Measurements from ENCODE around the gene SLC43A3.

Gene SLC43A3

DNA sequence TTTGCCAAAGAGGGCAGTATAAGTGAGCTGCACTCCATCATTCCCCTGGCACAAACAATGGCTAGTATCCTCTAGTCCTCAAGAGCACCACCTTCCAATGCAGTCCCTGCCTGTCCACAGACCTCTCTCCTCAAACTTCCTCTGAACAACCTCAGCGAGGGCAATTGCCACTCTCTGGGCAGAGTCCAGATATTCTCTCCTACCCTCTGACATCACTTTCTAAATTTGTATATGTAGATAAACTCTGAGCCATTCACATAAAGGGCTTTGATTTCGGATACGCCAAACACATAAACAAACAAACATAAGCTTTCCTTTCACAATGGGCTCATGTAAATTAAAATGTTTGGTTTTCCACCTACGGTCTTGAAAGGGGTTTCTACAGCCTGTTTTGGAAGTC is 3.0 kb upstream of the SLC43A3 start:
- Histone ChIP-seq H3K79me1 (replicated peaks; ENCODE audit: low read length, poor library complexity, severe bottlenecking) (no peaks in the 10 kb centered on the region), H3K4ac (ENCODE audit: low read depth in 1 of 2, low read length in 2 of 2) (no peak overlapping the region), H2BK12ac (ENCODE audit: low read length in 2 of 2) (no peak overlapping the region), H2BK120ac (ENCODE audit: low read depth, low read length) (no peak overlapping the region), H3K4me2 (ENCODE audit: low read length, poor library complexity, severe bottlenecking) (no peak overlapping the region), H3K4me3 (ENCODE audit: insufficient read depth in 1 of 2, low read depth in 1 of 2, low read length in 2 of 2) (no peak overlapping the region), H3K27ac (ENCODE audit: low read length, poor library complexity, severe bottlenecking) (no peak overlapping the region), H3K23ac (ENCODE audit: low read length in 2 of 2) (no peak overlapping the region), H3K9ac (ENCODE audit: low read length) (no peak overlapping the region), H4K91ac (ENCODE audit: low read length) (no peak overlapping the region), H3K14ac (ENCODE audit: low read length in 2 of 2) (no peak overlapping the region), H3K27me3 (ENCODE audit: control insufficient read depth in 1 of 2, insufficient read depth in 1 of 2, low read length in 2 of 2) (no peaks in the 10 kb centered on the region), H3K9me3 (ENCODE audit: control insufficient read depth, low read length) (no peaks in the 10 kb centered on the region), H2AK5ac (ENCODE audit: low read length, severe bottlenecking) (no peak overlapping the region), H2BK15ac (ENCODE audit: low read depth, poor library complexity, severe bottlenecking) (no peak overlapping the region), H4K8ac (ENCODE audit: low read length) (no peak overlapping the region), H2AFZ (ENCODE audit: low read depth, low read length) (no peak overlapping the region), H2BK5ac (ENCODE audit: low read depth, low read length, poor library complexity, severe bottlenecking) (no peak overlapping the region), H3K18ac (ENCODE audit: low read depth in 1 of 2, low read length in 2 of 2) (no peak overlapping the region), H3K36me3 (ENCODE audit: control insufficient read depth in 1 of 2, insufficient read depth in 2 of 2, low read depth in 1 of 2, low read length in 2 of 2) (peaks cover 0 to 15% of the 10 kb centered on the region in 2 experiments), H3K4me1 (ENCODE audit: control insufficient read depth, insufficient read depth, low read depth, low read length) (peaks cover 24% of the 10 kb centered on the region)
- 33% methylated on average over 1 of the region's 4 CpGs for WGBS
- DNase-seq, result no peak

DNA sequence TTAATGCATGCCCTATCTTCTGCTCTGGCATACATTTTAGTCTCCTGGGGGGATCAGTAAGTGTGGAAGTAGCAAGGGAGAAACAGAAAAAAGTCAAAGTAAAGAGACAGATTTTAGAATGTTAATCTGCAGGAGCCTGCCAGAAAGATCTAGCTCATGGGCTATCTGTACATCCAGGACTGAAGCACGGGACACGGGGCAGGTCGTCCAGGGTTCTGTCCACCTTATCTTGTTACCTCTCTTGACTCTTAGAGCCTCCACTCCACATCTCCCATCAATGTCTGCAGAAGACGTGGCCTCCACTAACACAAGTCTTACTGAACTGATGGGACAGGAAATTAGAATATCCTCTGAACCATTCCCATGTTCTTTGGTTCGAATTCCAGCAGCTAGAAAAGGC is 1.7 kb upstream of the SLC43A3 start:
- WGBS, result 87% methylated on average over 5 of the region's 5 CpGs

DNA sequence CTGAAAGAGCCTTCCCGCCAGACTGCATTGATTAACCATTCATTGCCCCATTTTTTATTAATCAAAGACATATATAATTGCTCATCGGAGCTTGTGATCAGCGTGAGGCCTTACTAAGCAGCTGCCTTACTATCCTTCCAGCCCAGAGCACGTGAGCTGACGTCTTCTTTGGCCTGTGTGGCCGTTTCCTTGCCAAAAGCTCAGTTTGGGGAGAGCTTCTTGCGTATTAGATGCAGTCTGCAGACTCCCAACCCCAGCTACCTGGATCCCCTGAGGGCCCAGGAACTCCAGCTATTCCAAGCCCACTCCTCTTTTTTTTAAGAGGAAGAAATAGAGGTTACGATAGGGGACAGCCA is 784 bp upstream of the SLC43A3 start:
- no peak overlapping the region for H2AK5ac ChIP-seq (ENCODE audit: low read length, severe bottlenecking)
- no peak overlapping the region for H3K4ac ChIP-seq (ENCODE audit: low read depth in 1 of 2, low read length in 2 of 2)
- no peak overlapping the region for H2BK5ac ChIP-seq (ENCODE audit: low read depth, low read length, poor library complexity, severe bottlenecking)
- H3K4me3 ChIP-seq (ENCODE audit: insufficient read depth in 1 of 2, low read depth in 1 of 2, low read length in 2 of 2), result peak overlapping the region in 1 of 2 experiments; percentile 86
- H3K14ac ChIP-seq (ENCODE audit: low read length in 2 of 2), result no peak overlapping the region
- peaks cover 0 to 34% of the 10 kb centered on the region in 2 experiments for H3K36me3 ChIP-seq (ENCODE audit: control insufficient read depth in 1 of 2, insufficient read depth in 2 of 2, low read depth in 1 of 2, low read length in 2 of 2)
- DNase-seq, result no peak
- H3K9me3 ChIP-seq (ENCODE audit: control insufficient read depth, low read length), result no peaks in the 10 kb centered on the region
- H3K18ac ChIP-seq (ENCODE audit: low read depth in 1 of 2, low read length in 2 of 2), result no peak overlapping the region
- H4K91ac ChIP-seq (ENCODE audit: low read length), result no peak overlapping the region
- H3K79me1 ChIP-seq (replicated peaks; ENCODE audit: low read length, poor library complexity, severe bottlenecking), result peaks cover 3% of the 10 kb centered on the region
- peaks cover 33% of the 10 kb centered on the region for H3K4me1 ChIP-seq (ENCODE audit: control insufficient read depth, insufficient read depth, low read depth, low read length)
- peak overlapping the region; percentile 21 for H4K8ac ChIP-seq (ENCODE audit: low read length)
- peak overlapping the region; percentile 96 for H3K9ac ChIP-seq (ENCODE audit: low read length)
- H2BK120ac ChIP-seq (ENCODE audit: low read depth, low read length), result no peak overlapping the region
- H3K27me3 ChIP-seq (ENCODE audit: control insufficient read depth in 1 of 2, insufficient read depth in 1 of 2, low read length in 2 of 2), result no peaks in the 10 kb centered on the region
- H2AFZ ChIP-seq (ENCODE audit: low read depth, low read length), result no peak overlapping the region
- H3K4me2 ChIP-seq (ENCODE audit: low read length, poor library complexity, severe bottlenecking), result no peak overlapping the region
- no peak overlapping the region for H3K27ac ChIP-seq (ENCODE audit: low read length, poor library complexity, severe bottlenecking)
- H3K23ac ChIP-seq (ENCODE audit: low read length in 2 of 2), result no peak overlapping the region
- H2BK15ac ChIP-seq (ENCODE audit: low read depth, poor library complexity, severe bottlenecking), result no peak overlapping the region
- H2BK12ac ChIP-seq (ENCODE audit: low read length in 2 of 2), result no peak overlapping the region
- whole genome bisulfite sequencing, result 89% methylated on average over 6 of the region's 8 CpGs

More for the DNA sequence above, 1.7 kb upstream of the SLC43A3 start:
- H2BK12ac ChIP-seq (ENCODE audit: low read length in 2 of 2), result no peak overlapping the region
- H3K79me1 ChIP-seq (replicated peaks; ENCODE audit: low read length, poor library complexity, severe bottlenecking), result no peaks in the 10 kb centered on the region
- H3K4me1 ChIP-seq (ENCODE audit: control insufficient read depth, insufficient read depth, low read depth, low read length), result peaks cover 31% of the 10 kb centered on the region
- no peak overlapping the region for H3K27ac ChIP-seq (ENCODE audit: low read length, poor library complexity, severe bottlenecking)
- H3K27me3 ChIP-seq (ENCODE audit: control insufficient read depth in 1 of 2, insufficient read depth in 1 of 2, low read length in 2 of 2), result no peaks in the 10 kb centered on the region
- H3K9ac ChIP-seq (ENCODE audit: low read length), result peak overlapping the region; percentile 96
- no peak overlapping the region for H2BK5ac ChIP-seq (ENCODE audit: low read depth, low read length, poor library complexity, severe bottlenecking)
- H3K4me3 ChIP-seq (ENCODE audit: insufficient read depth in 1 of 2, low read depth in 1 of 2, low read length in 2 of 2), result no peak overlapping the region
- H3K4me2 ChIP-seq (ENCODE audit: low read length, poor library complexity, severe bottlenecking), result no peak overlapping the region
- no peaks in the 10 kb centered on the region for H3K9me3 ChIP-seq (ENCODE audit: control insufficient read depth, low read length)
- H3K14ac ChIP-seq (ENCODE audit: low read length in 2 of 2), result no peak overlapping the region
- H3K23ac ChIP-seq (ENCODE audit: low read length in 2 of 2), result no peak overlapping the region
- no peak for DNase-seq
- H3K18ac ChIP-seq (ENCODE audit: low read depth in 1 of 2, low read length in 2 of 2), result no peak overlapping the region
- no peak overlapping the region for H3K4ac ChIP-seq (ENCODE audit: low read depth in 1 of 2, low read length in 2 of 2)
- no peak overlapping the region for H4K8ac ChIP-seq (ENCODE audit: low read length)
- H2AK5ac ChIP-seq (ENCODE audit: low read length, severe bottlenecking), result no peak overlapping the region
- no peak overlapping the region for H2BK120ac ChIP-seq (ENCODE audit: low read depth, low read length)
- H4K91ac ChIP-seq (ENCODE audit: low read length), result no peak overlapping the region
- no peak overlapping the region for H2BK15ac ChIP-seq (ENCODE audit: low read depth, poor library complexity, severe bottlenecking)
- no peak overlapping the region for H2AFZ ChIP-seq (ENCODE audit: low read depth, low read length)
- H3K36me3 ChIP-seq (ENCODE audit: control insufficient read depth in 1 of 2, insufficient read depth in 2 of 2, low read depth in 1 of 2, low read length in 2 of 2), result peaks cover 0 to 24% of the 10 kb centered on the region in 2 experiments

DNA sequence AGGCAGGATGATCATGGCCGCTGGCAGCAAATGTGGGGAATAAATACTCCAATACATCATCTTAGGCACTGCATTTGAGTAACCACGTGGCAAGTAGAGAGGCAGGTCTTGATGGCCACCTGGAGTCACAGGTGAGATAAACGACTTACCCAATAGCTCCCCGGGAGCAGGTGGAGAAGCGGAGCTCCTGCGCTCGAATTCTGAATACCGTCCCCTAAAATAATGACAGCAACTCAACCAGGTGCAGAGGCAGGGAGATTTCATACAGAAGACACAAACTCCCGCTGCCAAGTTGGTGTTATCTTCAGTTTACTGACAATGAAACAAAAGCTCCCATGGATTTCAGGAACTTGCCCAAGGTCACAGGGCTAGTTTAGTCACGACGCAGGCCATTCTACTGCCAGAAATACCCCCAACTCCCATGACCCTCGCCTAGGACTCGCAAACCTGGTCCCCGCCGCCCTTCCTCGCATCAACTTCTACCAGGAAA is 437 bp downstream of the SLC43A3 start:
- WGBS, result 22% methylated on average over 16 of the region's 16 CpGs
- no peaks in the 10 kb centered on the region for H3K27me3 ChIP-seq (ENCODE audit: control insufficient read depth in 1 of 2, insufficient read depth in 1 of 2, low read length in 2 of 2)
- H2AK5ac ChIP-seq (ENCODE audit: low read length, severe bottlenecking), result no peak overlapping the region
- H3K9ac ChIP-seq (ENCODE audit: low read length), result peak overlapping the region; percentile 96
- H3K9me3 ChIP-seq (ENCODE audit: control insufficient read depth, low read length), result no peaks in the 10 kb centered on the region
- H3K27ac ChIP-seq (ENCODE audit: low read length, poor library complexity, severe bottlenecking), result no peak overlapping the region
- H2BK5ac ChIP-seq (ENCODE audit: low read depth, low read length, poor library complexity, severe bottlenecking), result no peak overlapping the region
- H3K23ac ChIP-seq (ENCODE audit: low read length in 2 of 2), result no peak overlapping the region
- H3K4ac ChIP-seq (ENCODE audit: low read depth in 1 of 2, low read length in 2 of 2), result no peak overlapping the region
- H2BK15ac ChIP-seq (ENCODE audit: low read depth, poor library complexity, severe bottlenecking), result peak overlapping the region; percentile 77
- peaks cover 3% of the 10 kb centered on the region for H3K79me1 ChIP-seq (replicated peaks; ENCODE audit: low read length, poor library complexity, severe bottlenecking)
- peak overlapping the region; percentile 51 for H2BK120ac ChIP-seq (ENCODE audit: low read depth, low read length)
- H2BK12ac ChIP-seq (ENCODE audit: low read length in 2 of 2), result peak overlapping the region; percentile 15 to 47
- H4K91ac ChIP-seq (ENCODE audit: low read length), result peak overlapping the region; percentile 70
- H2AFZ ChIP-seq (ENCODE audit: low read depth, low read length), result no peak overlapping the region
- H3K18ac ChIP-seq (ENCODE audit: low read depth in 1 of 2, low read length in 2 of 2), result peak overlapping the region; percentile 71 to 84
- peak overlapping the region; percentile 57 to 86 for H3K4me3 ChIP-seq (ENCODE audit: insufficient read depth in 1 of 2, low read depth in 1 of 2, low read length in 2 of 2)
- H4K8ac ChIP-seq (ENCODE audit: low read length), result peak overlapping the region; percentile 63
- peak; percentile 20 for DNase-seq
- H3K4me2 ChIP-seq (ENCODE audit: low read length, poor library complexity, severe bottlenecking), result peak overlapping the region; percentile 64
- no peak overlapping the region for H3K14ac ChIP-seq (ENCODE audit: low read length in 2 of 2)
- peaks cover 0 to 46% of the 10 kb centered on the region in 2 experiments for H3K36me3 ChIP-seq (ENCODE audit: control insufficient read depth in 1 of 2, insufficient read depth in 2 of 2, low read depth in 1 of 2, low read length in 2 of 2)
- H3K4me1 ChIP-seq (ENCODE audit: control insufficient read depth, insufficient read depth, low read depth, low read length), result peaks cover 29% of the 10 kb centered on the region
